Left forelimb (tissue), 1 donor: ENCODE measurements around the gene MAPKBP1.

Source experiments
- DNase-seq: peaks from one replicate; pipeline ENCODE4 v3.0.0-alpha.2; 2018; ENCODE audit warnings: low spot score

MAPKBP1 gene

GRCh38 chr15:41788262-41788661 is 14.0 kb downstream of the MAPKBP1 start:
- no peak for DNase-seq

GRCh38 chr15:41789236-41789635 is 15.0 kb downstream of the MAPKBP1 start:
- no peak for DNase-seq

- no peak for DNase-seq
Measured at GRCh38 chr15:41789662-41790061, 15.4 kb downstream of the MAPKBP1 start.

GRCh38 chr15:41790169-41790568 is 15.9 kb downstream of the MAPKBP1 start:
- DNase-seq = no peak

- no peak for DNase-seq
Measured at GRCh38 chr15:41790756-41791546, 16.7 kb downstream of the MAPKBP1 start.

GRCh38 chr15:41791547-41791937 is 17.3 kb downstream of the MAPKBP1 start:
- no peak for DNase-seq

GRCh38 chr15:41792000-41792637 is 17.8 kb downstream of the MAPKBP1 start:
- no peak for DNase-seq

- DNase-seq = no peak
Measured at GRCh38 chr15:41794081-41794480, 19.8 kb downstream of the MAPKBP1 start.

GRCh38 chr15:41795996-41796856 is 21.9 kb downstream of the MAPKBP1 start:
- DNase-seq = no peak

GRCh38 chr15:41797201-41797944 is 23.1 kb downstream of the MAPKBP1 start:
- no peak for DNase-seq

- peak; percentile 50 for DNase-seq
Measured at GRCh38 chr15:41798607-41799487, 24.6 kb downstream of the MAPKBP1 start.

- DNase-seq = no peak
Measured at GRCh38 chr15:41799488-41799805, 25.2 kb downstream of the MAPKBP1 start.

GRCh38 chr15:41801185-41801584 is 26.9 kb downstream of the MAPKBP1 start:
- DNase-seq = no peak

GRCh38 chr15:41801850-41802455 is 27.7 kb downstream of the MAPKBP1 start:
- no peak for DNase-seq

GRCh38 chr15:41804361-41804760 is 30.1 kb downstream of the MAPKBP1 start:
- DNase-seq = peak; percentile 52

GRCh38 chr15:41804916-41805666 is 30.8 kb downstream of the MAPKBP1 start:
- peak; percentile 47 for DNase-seq

- peak; percentile 25 for DNase-seq
Measured at GRCh38 chr15:41805711-41806110, 31.4 kb downstream of the MAPKBP1 start.

- DNase-seq = peak; percentile 42
Measured at GRCh38 chr15:41806291-41807181, 32.3 kb downstream of the MAPKBP1 start.

- DNase-seq = no peak
Measured at GRCh38 chr15:41809121-41809520, 34.8 kb downstream of the MAPKBP1 start.
